Parathyroid adenoma (tissue), 2 donors: ENCODE measurements around the gene S100A13.
"Not testable (repeated sequence)": the region's sequence is repeated elsewhere in the genome, so short reads cannot be mapped to it uniquely, and the experiment has no call there.

ENCODE experiments used
- H2AFZ ChIP-seq: fragments of 300-600 bp; sonication (generic); one replicate; pipeline ENCODE4 v1.7.0; 2017; ENCODE audit warnings: antibody characterized with exemption, mild to moderate bottlenecking
- H3K27ac ChIP-seq: fragments of 300-600 bp; sonication (generic); one replicate; pipeline ENCODE4 v1.7.0; 2017
- H3K27me3 ChIP-seq: fragments of 300-600 bp; sonication (generic); one replicate; pipeline ENCODE4 v1.7.0; 2017; ENCODE audit warnings: low read length; ENCODE audit not compliant: control insufficient read depth, insufficient read depth
- H3K36me3 ChIP-seq: fragments of 300-600 bp; sonication (generic); one replicate; pipeline ENCODE4 v1.7.0; 2017; ENCODE audit warnings: low read length; ENCODE audit not compliant: control insufficient read depth, insufficient read depth
- H3K4me1 ChIP-seq: fragments of 300-600 bp; sonication (generic); one replicate; pipeline ENCODE4 v1.7.0; 2017; ENCODE audit warnings: control low read depth
- H3K4me2 ChIP-seq: fragments of 300-600 bp; sonication (generic); one replicate; pipeline ENCODE4 v1.7.0; 2017; ENCODE audit warnings: low read length
- H3K4me3 ChIP-seq: fragments of 300-600 bp; sonication (generic); one replicate; pipeline ENCODE4 v1.7.0; 2017; ENCODE audit warnings: low read depth, low read length
- H3K79me2 ChIP-seq: fragments of 300-600 bp; sonication (generic); one replicate; pipeline ENCODE4 v1.7.0; 2017; ENCODE audit warnings: control low read depth
- H3K9ac ChIP-seq: fragments of 300-600 bp; sonication (generic); one replicate; pipeline ENCODE4 v1.7.0; 2017; ENCODE audit warnings: mild to moderate bottlenecking
- H3K9me3 ChIP-seq: fragments of 300-600 bp; sonication (generic); one replicate; pipeline ENCODE4 v1.7.0; 2017; ENCODE audit warnings: low read length; ENCODE audit not compliant: control insufficient read depth
- TF ChIP-seq, protein P1 (sequence below): fragments of 300-600 bp; sonication (generic); IDR thresholded peaks from one replicate; pipeline ENCODE4 v1.7.0; 2017; ENCODE audit warnings: antibody characterized with exemption, mild to moderate bottlenecking
- donor health status: primary hyperparathyroidism.

The S100A13 gene

DNA sequence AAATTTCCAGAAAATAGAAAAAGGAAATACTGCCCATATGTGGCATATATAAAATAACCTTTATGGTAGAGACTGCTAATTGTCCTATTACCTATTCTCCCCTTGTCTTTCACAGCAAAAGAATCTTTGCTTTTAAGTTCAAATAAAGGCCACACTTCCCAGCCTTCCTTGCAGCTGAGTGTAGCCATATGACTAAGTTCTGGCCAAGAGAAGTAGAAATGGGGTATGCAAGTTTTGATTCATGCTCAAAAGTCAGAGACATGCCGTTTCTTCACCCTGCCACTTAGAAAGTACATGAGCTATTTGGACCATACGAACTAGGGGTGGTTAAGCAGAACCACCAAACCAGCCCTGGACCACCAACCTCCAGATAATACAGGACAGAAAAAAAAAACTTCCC lies 43.3 kb downstream of the S100A13 start:
- no peak overlapping the region for H3K4me3 ChIP-seq
- no peaks in the 10 kb centered on the region for H3K9me3 ChIP-seq
- H3K9ac ChIP-seq: no peak overlapping the region
- H2AFZ ChIP-seq: no peak overlapping the region
- H3K4me2 ChIP-seq: no peak overlapping the region
- TF ChIP-seq, protein P1, sequence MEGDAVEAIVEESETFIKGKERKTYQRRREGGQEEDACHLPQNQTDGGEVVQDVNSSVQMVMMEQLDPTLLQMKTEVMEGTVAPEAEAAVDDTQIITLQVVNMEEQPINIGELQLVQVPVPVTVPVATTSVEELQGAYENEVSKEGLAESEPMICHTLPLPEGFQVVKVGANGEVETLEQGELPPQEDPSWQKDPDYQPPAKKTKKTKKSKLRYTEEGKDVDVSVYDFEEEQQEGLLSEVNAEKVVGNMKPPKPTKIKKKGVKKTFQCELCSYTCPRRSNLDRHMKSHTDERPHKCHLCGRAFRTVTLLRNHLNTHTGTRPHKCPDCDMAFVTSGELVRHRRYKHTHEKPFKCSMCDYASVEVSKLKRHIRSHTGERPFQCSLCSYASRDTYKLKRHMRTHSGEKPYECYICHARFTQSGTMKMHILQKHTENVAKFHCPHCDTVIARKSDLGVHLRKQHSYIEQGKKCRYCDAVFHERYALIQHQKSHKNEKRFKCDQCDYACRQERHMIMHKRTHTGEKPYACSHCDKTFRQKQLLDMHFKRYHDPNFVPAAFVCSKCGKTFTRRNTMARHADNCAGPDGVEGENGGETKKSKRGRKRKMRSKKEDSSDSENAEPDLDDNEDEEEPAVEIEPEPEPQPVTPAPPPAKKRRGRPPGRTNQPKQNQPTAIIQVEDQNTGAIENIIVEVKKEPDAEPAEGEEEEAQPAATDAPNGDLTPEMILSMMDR: no peak
- H3K4me1 ChIP-seq: no peaks in the 10 kb centered on the region
- H3K79me2 ChIP-seq: no peaks in the 10 kb centered on the region
- H3K27ac ChIP-seq: no peak overlapping the region
- no peaks in the 10 kb centered on the region for H3K27me3 ChIP-seq
- H3K36me3 ChIP-seq: no peaks in the 10 kb centered on the region

DNA sequence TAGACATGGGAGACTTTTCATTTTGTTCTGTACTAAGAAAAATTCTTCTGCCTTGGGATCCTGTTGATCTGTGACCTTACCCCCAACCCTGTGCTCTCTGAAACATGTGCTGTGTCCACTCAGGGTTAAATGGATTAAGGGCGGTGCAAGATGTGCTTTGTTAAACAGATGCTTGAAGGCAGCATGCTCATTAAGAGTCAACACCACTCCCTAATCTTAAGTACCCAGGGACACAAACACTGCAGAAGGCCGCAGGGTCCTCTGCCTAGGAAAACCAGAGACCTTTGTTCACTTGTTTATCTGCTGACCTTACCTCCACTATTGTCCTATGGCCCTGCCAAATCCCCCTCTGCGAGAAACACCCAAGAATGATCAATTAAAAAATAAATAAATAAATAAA lies 43.8 kb downstream of the S100A13 start:
- H3K36me3 ChIP-seq, H3K4me3 ChIP-seq, H3K79me2 ChIP-seq, H3K27me3 ChIP-seq, H2AFZ ChIP-seq, H3K4me2 ChIP-seq, H3K9ac ChIP-seq, H3K4me1 ChIP-seq, H3K9me3 ChIP-seq, H3K27ac ChIP-seq: not testable (repeated sequence)

DNA sequence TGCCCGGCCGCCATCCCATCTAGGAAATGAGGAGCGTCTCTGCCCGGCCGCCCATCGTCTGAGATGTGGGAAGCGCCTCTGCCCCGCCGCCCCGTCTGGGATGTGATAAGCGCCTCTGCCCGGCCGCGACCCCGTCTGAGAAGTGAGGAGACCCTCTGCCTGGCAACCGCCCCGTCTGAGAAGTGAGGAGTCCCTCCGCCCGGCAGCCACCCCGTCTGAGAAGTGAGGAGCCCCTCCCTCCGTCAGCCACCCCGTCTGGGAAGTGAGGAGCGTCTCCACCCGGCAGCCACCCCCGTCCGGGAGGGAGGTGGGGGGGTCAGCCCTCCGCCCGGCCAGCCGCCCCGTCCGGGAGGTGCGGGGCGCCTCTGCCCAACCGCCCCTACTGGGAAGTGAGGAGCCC lies 44.5 kb downstream of the S100A13 start:
- H3K36me3 ChIP-seq, H2AFZ ChIP-seq, H3K4me2 ChIP-seq, H3K79me2 ChIP-seq, H3K4me3 ChIP-seq, H3K9ac ChIP-seq, H3K27me3 ChIP-seq, H3K9me3 ChIP-seq, H3K27ac ChIP-seq, H3K4me1 ChIP-seq: not testable (repeated sequence)

DNA sequence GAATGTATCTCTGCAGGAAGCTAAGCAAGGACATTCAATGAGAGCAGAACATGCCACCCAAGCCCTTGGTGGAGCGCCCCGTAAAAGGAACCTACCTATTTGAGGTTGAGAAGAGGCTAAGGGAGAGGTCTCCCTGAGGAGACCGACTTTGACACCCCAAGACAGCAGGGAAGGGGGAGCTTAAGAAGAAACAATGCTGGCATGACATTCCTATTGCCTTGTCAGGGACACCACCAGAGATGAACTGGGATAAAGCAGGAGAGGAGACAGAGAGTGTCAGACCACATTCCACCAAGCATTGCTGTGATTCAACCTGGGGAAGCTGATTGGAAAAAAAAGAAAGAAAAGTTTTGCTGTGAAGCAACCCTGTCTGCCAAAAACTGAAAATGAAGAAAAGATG lies 48.4 kb downstream of the S100A13 start:
- H3K36me3 ChIP-seq: no peaks in the 10 kb centered on the region
- no peaks in the 10 kb centered on the region for H3K79me2 ChIP-seq
- H2AFZ ChIP-seq: no peak overlapping the region
- no peaks in the 10 kb centered on the region for H3K9me3 ChIP-seq
- H3K27ac ChIP-seq: no peak overlapping the region
- no peak overlapping the region for H3K9ac ChIP-seq
- TF ChIP-seq, protein P1: no peak
- H3K4me1 ChIP-seq: no peaks in the 10 kb centered on the region
- H3K4me2 ChIP-seq: no peak overlapping the region
- no peak overlapping the region for H3K4me3 ChIP-seq
- H3K27me3 ChIP-seq: no peaks in the 10 kb centered on the region

DNA sequence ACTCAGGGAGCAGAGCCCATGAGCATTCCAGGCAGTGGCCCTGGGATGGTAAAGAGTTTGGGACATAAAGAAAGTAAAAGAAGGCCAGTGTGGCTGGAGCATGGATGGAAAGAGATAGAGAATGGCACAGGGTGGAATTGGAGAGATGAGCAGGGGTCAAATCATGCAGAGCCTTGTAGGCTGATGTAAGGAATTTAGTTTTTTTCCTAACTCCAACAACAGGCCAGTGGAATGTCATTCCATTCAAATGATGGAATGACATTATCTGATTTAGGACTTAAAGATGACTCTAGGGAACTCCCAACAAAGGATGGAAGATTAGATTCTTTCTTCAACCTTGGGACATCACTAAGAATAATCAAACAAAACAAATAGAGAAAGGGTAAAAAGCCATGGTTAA lies 48.8 kb downstream of the S100A13 start:
- no peak overlapping the region for H2AFZ ChIP-seq
- no peaks in the 10 kb centered on the region for H3K36me3 ChIP-seq
- H3K4me2 ChIP-seq: no peak overlapping the region
- TF ChIP-seq, protein P1: no peak
- H3K4me3 ChIP-seq: no peak overlapping the region
- no peak overlapping the region for H3K27ac ChIP-seq
- no peak overlapping the region for H3K9ac ChIP-seq
- H3K27me3 ChIP-seq: no peaks in the 10 kb centered on the region
- H3K4me1 ChIP-seq: no peaks in the 10 kb centered on the region
- no peaks in the 10 kb centered on the region for H3K79me2 ChIP-seq
- no peaks in the 10 kb centered on the region for H3K9me3 ChIP-seq

DNA sequence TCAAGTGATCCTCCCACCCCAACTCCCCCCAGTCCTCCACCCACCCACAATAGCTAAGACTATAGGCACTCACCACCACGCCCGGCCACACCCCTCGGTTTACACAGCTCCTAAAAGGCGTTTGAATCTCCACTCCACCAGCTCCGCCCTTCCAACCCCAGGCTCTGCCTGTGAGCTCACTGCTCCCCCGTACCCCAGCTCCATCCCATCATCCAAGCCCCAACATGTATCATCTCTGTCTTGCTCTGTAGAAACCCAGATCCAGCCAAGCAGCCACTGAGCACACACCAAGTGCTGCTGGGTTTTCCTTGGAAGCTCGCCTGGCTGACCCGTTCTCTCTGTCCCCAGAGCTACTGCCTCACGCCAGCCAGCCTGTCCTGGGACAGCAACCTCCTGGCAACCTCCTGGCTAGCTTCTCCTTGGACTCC lies 49.7 kb downstream of the S100A13 start:
- TF ChIP-seq, protein P1: no peak
- Histone ChIP-seq H3K9me3 (no peaks in the 10 kb centered on the region), H2AFZ (no peak overlapping the region), H3K27ac (no peak overlapping the region), H3K4me1 (no peaks in the 10 kb centered on the region), H3K4me3 (no peak overlapping the region), H3K4me2 (no peak overlapping the region), H3K36me3 (no peaks in the 10 kb centered on the region), H3K79me2 (no peaks in the 10 kb centered on the region), H3K27me3 (no peaks in the 10 kb centered on the region), H3K9ac (no peak overlapping the region)
